C1 segment of cervical spinal cord (tissue), 14 donors: Measurements from ENCODE around the gene NSMCE1.

Experiments used
- DNase-seq, 14 donors: peaks; one replicate each; lab custom pipeline; 2025; lab: John Stamatoyannopoulos, UW

NSMCE1 gene

GRCh38 chr16:27231692-27232060 lies 36.9 kb downstream of the NSMCE1 start:
- no peak for DNase-seq

GRCh38 chr16:27230562-27231001 lies 38.0 kb downstream of the NSMCE1 start:
- no peak for DNase-seq

GRCh38 chr16:27229891-27230470 lies 38.6 kb downstream of the NSMCE1 start:
- DNase-seq, result no peak

GRCh38 chr16:27228621-27229501 lies 39.7 kb downstream of the NSMCE1 start:
- DNase-seq, result no peak

- no peak for DNase-seq
Observed at GRCh38 chr16:27228045-27228444, 40.5 kb downstream of the NSMCE1 start.

- DNase-seq, result no peak
Observed at GRCh38 chr16:27226976-27227705, 41.4 kb downstream of the NSMCE1 start.

GRCh38 chr16:27226476-27226875 lies 42.1 kb downstream of the NSMCE1 start:
- DNase-seq, result no peak

GRCh38 chr16:27225536-27226360 lies 42.8 kb downstream of the NSMCE1 start:
- no peak for DNase-seq

GRCh38 chr16:27224741-27225300 lies 43.8 kb downstream of the NSMCE1 start:
- DNase-seq, result no peak

GRCh38 chr16:27224271-27224737 lies 44.3 kb downstream of the NSMCE1 start:
- DNase-seq, result no peak

- DNase-seq, result no peak
Observed at GRCh38 chr16:27223701-27224100, 44.9 kb downstream of the NSMCE1 start.

- DNase-seq, result no peak
Observed at GRCh38 chr16:27223226-27223610, 45.4 kb downstream of the NSMCE1 start.

- DNase-seq, result peak in 1 of 14 donors; percentile 12
Observed at GRCh38 chr16:27222249-27223225, 46.0 kb downstream of the NSMCE1 start.

GRCh38 chr16:27221576-27222248 lies 46.9 kb downstream of the NSMCE1 start:
- no peak for DNase-seq

GRCh38 chr16:27220991-27221390 lies 47.6 kb downstream of the NSMCE1 start:
- peak in 1 of 14 donors; percentile 67 for DNase-seq

GRCh38 chr16:27220527-27220926 lies 48.0 kb downstream of the NSMCE1 start:
- DNase-seq, result no peak

- no peak for DNase-seq
Observed at GRCh38 chr16:27220120-27220519, 48.5 kb downstream of the NSMCE1 start.

GRCh38 chr16:27219161-27219560 lies 49.4 kb downstream of the NSMCE1 start:
- no peak for DNase-seq

- no peak for DNase-seq
Observed at GRCh38 chr16:27218756-27219155, 49.8 kb downstream of the NSMCE1 start.
